Measurements from ENCODE around the gene GPS1. TPM values are rescaled to one million over a fixed set of nuclear protein-coding genes. Genes with fewer than 3 reads are reported as not detected.

GPS1 gene
- total RNA-seq, 1 experiment from 2014 or later: 181 TPM

DNA sequence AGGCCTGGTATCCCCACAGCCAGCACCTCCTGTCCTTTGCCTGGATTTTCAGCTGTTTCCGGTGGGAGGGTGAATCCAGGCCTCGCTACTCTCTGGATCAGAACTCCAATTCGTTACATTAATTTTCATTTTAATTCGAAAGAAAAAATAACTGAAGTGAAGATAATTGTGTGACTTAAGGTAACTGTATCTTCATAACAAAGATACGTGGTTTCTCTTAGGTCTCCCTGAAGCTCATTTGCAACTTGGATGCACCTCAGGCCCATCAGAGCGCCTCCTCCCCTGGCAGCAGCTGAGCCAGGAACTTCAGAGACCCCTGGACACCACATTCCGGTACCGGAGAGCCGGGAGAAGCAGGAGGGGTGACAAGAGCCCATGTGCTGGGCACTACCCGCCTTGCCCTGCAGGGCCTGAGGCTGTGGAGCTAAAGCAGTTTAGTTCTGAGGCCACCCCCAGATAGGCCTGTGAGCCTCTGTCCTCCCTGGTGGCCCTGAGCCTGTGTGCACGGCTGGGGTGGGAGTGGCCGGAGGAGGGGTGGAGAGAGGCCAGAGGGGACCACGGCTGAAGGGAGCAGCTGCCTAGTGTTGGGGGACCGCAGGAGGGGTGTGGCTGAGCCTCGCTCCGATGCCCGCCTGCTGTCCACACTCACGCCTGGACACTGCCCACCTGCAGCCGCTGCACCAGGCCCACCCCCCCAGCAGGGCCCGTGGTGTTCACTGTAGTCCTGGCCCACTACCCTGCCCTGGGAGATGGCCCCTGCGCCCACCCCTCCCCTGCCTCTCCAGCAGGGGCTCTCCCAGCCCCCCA is 25.3 kb downstream of the GPS1 start:
- Mint-ChIP-seq H3K27me3 (ENCODE audit: low read depth) (peaks cover 15% of the 10 kb centered on the region), H3K4me3 (no peak overlapping the region), H3K4me1 (no peaks in the 10 kb centered on the region), H3K36me3 (peaks cover 9% of the 10 kb centered on the region), H3K27ac (peak overlapping the region; percentile 82), H3K9me3 (no peaks in the 10 kb centered on the region)
- TF ChIP-seq ZNF425 (CRISPR knock-in tag; conservative IDR thresholded peaks at IDR 0.05): no peak
- TF ChIP-seq GABPB1 (CRISPR knock-in tag; IDR thresholded peaks at IDR 0.05): 0 out of 2 replicates have a peak, but pooled peaks have one; percentile 13
- POLR2A ChIA-PET: interaction anchor here (0.7 to 1.2 kb wide), 3 partner anchors 47 to 142 kb away, joined by 3 to 4 read pairs (median 3); partner anchors contain the start of genes CENPX and LRRC45
- CTCF ChIA-PET: interaction anchor here (0.6 to 4.9 kb wide), 8 partner anchors 10 to 80 kb away, joined by 3 to 37 read pairs (median 5); partner anchors contain the start of genes DCXR and RAC3
- ATAC-seq (peak; percentile 52), DNase-seq (ENCODE audit: low spot score) (no peak)

DNA sequence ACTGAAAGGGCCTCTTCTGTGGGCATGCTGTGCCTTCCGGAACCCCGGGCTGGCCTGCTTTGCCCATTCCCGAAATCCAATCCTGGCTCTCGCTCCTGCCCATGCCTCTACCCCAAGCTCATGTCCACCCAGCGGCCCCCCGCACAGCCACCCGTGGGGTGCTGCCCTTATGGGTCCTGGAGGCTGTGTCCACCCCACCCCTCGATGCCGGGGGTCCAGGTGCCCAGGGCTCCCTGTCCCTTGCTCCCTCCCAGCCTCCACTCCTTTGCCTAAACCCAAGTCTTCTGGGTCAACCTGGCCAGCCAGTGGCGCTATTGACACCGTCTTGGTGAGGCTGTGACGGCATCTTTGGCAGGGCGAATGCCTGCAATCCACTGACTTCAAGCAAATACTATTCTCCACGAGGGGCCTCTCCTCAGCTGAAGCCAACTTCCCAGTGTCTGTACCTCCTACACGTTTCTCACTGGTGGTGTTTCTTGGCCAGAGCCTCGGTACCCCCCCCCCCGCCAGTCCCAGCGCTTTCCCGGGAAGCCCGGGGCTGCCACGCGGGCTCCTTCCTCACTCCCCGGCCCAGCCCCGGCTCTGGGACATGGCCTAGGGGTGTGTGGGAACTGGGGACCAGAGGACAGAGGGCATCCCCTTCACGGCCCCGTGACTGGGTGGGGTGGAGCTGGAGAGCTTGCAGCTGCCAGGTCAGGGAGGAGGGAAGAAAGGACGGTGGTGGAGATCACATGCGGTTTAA is 26.1 kb downstream of the GPS1 start:
- Mint-ChIP-seq H3K4me3 (no peak overlapping the region), H3K9me3 (no peaks in the 10 kb centered on the region), H3K36me3 (peaks cover 9% of the 10 kb centered on the region), H3K4me1 (no peaks in the 10 kb centered on the region), H3K27me3 (ENCODE audit: low read depth) (peaks cover 10% of the 10 kb centered on the region), H3K27ac (peak overlapping the region; percentile 79)
- ChIA-PET POLR2A (interaction anchor here (0.7 to 1.2 kb wide), 2 partner anchors 47 to 143 kb away, joined by 3 read pairs; no protein-coding TSS in a partner anchor), CTCF (interaction anchor here (0.7 to 4.9 kb wide), 6 partner anchors 29 to 158 kb away, joined by 3 to 37 read pairs (median 5); partner anchors contain the start of gene RAC3)
- DNase-seq (ENCODE audit: low spot score): no peak
- ATAC-seq: peak; percentile 16
- TF ChIP-seq FOXJ3 (CRISPR knock-in tag; IDR thresholded peaks at IDR 0.05; ENCODE audit: borderline replicate concordance) (no peak), TP53 (CRISPR knock-in tag; IDR thresholded peaks at IDR 0.05) (no peak), MXD4 (CRISPR knock-in tag; IDR thresholded peaks at IDR 0.05; ENCODE audit: borderline replicate concordance) (no peak), ZNF671 (CRISPR knock-in tag; IDR thresholded peaks at IDR 0.05) (0 out of 2 replicates have a peak, but pooled peaks have one; percentile 37), TCF7 (CRISPR knock-in tag; IDR thresholded peaks at IDR 0.05; ENCODE audit: low read depth) (no peak), NR3C1 (CRISPR knock-in tag; conservative IDR thresholded peaks at IDR 0.05; ENCODE audit: low read depth) (no peak), HMGA2 (CRISPR knock-in tag; IDR thresholded peaks at IDR 0.05) (no peak)
- TF ChIP-seq, protein P1, sequence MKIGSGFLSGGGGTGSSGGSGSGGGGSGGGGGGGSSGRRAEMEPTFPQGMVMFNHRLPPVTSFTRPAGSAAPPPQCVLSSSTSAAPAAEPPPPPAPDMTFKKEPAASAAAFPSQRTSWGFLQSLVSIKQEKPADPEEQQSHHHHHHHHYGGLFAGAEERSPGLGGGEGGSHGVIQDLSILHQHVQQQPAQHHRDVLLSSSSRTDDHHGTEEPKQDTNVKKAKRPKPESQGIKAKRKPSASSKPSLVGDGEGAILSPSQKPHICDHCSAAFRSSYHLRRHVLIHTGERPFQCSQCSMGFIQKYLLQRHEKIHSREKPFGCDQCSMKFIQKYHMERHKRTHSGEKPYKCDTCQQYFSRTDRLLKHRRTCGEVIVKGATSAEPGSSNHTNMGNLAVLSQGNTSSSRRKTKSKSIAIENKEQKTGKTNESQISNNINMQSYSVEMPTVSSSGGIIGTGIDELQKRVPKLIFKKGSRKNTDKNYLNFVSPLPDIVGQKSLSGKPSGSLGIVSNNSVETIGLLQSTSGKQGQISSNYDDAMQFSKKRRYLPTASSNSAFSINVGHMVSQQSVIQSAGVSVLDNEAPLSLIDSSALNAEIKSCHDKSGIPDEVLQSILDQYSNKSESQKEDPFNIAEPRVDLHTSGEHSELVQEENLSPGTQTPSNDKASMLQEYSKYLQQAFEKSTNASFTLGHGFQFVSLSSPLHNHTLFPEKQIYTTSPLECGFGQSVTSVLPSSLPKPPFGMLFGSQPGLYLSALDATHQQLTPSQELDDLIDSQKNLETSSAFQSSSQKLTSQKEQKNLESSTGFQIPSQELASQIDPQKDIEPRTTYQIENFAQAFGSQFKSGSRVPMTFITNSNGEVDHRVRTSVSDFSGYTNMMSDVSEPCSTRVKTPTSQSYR (CRISPR knock-in tag; IDR thresholded peaks at IDR 0.05): no peak
- TF ChIP-seq, protein P2, sequence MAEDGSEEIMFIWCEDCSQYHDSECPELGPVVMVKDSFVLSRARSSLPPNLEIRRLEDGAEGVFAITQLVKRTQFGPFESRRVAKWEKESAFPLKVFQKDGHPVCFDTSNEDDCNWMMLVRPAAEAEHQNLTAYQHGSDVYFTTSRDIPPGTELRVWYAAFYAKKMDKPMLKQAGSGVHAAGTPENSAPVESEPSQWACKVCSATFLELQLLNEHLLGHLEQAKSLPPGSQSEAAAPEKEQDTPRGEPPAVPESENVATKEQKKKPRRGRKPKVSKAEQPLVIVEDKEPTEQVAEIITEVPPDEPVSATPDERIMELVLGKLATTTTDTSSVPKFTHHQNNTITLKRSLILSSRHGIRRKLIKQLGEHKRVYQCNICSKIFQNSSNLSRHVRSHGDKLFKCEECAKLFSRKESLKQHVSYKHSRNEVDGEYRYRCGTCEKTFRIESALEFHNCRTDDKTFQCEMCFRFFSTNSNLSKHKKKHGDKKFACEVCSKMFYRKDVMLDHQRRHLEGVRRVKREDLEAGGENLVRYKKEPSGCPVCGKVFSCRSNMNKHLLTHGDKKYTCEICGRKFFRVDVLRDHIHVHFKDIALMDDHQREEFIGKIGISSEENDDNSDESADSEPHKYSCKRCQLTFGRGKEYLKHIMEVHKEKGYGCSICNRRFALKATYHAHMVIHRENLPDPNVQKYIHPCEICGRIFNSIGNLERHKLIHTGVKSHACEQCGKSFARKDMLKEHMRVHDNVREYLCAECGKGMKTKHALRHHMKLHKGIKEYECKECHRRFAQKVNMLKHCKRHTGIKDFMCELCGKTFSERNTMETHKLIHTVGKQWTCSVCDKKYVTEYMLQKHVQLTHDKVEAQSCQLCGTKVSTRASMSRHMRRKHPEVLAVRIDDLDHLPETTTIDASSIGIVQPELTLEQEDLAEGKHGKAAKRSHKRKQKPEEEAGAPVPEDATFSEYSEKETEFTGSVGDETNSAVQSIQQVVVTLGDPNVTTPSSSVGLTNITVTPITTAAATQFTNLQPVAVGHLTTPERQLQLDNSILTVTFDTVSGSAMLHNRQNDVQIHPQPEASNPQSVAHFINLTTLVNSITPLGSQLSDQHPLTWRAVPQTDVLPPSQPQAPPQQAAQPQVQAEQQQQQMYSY (CRISPR knock-in tag; IDR thresholded peaks at IDR 0.05): peak; percentile 81
- TF ChIP-seq, protein P3, sequence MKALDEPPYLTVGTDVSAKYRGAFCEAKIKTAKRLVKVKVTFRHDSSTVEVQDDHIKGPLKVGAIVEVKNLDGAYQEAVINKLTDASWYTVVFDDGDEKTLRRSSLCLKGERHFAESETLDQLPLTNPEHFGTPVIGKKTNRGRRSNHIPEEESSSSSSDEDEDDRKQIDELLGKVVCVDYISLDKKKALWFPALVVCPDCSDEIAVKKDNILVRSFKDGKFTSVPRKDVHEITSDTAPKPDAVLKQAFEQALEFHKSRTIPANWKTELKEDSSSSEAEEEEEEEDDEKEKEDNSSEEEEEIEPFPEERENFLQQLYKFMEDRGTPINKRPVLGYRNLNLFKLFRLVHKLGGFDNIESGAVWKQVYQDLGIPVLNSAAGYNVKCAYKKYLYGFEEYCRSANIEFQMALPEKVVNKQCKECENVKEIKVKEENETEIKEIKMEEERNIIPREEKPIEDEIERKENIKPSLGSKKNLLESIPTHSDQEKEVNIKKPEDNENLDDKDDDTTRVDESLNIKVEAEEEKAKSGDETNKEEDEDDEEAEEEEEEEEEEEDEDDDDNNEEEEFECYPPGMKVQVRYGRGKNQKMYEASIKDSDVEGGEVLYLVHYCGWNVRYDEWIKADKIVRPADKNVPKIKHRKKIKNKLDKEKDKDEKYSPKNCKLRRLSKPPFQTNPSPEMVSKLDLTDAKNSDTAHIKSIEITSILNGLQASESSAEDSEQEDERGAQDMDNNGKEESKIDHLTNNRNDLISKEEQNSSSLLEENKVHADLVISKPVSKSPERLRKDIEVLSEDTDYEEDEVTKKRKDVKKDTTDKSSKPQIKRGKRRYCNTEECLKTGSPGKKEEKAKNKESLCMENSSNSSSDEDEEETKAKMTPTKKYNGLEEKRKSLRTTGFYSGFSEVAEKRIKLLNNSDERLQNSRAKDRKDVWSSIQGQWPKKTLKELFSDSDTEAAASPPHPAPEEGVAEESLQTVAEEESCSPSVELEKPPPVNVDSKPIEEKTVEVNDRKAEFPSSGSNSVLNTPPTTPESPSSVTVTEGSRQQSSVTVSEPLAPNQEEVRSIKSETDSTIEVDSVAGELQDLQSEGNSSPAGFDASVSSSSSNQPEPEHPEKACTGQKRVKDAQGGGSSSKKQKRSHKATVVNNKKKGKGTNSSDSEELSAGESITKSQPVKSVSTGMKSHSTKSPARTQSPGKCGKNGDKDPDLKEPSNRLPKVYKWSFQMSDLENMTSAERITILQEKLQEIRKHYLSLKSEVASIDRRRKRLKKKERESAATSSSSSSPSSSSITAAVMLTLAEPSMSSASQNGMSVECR (CRISPR knock-in tag; IDR thresholded peaks at IDR 0.05; ENCODE audit: borderline replicate concordance): no peak
